Epithelial cell of esophagus (primary cell): ENCODE measurements around the gene KSR1.

Source experiments
- DNase-seq: peaks from one replicate; pipeline ENCODE4 v3.0.0; 2010; ENCODE audit warnings: low read depth
- H3K4me3 ChIP-seq: 2 replicates; pipeline ENCODE4 v1.5.1; 2011; ENCODE audit warnings: mild to moderate bottlenecking, low read length, control low read depth
- CTCF ChIP-seq: IDR thresholded peaks from 2 replicates; pipeline ENCODE4 v1.5.1; 2011; ENCODE audit warnings: low read depth, mild to moderate bottlenecking, low read length, control low read depth, inconsistent platforms; ENCODE audit not compliant: insufficient read depth; ENCODE audit errors: missing control alignments

The KSR1 gene

DNA sequence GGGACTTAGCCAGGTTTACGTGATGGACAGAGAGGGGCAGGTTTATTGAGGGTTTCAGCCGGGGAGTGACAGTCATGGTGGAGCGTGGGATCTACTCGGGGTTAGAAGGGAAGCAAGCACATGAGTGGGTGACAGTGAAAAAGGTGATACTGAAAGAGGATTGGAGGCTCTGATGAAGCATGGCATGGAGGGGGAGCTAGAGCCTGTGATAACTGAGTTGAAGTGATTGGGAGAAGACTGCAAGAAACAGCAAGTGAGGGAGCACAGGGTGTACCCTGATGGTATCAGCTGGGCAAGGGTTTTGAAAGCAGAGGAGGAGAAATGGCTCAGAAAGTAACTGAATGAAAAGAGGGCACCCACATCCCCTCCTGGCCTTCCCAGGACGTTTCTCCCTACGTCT lies 6.7 kb upstream of the KSR1 start:
- TF ChIP-seq CTCF, result no peak
- no peak for DNase-seq
- H3K4me3 ChIP-seq, result no peak overlapping the region

DNA sequence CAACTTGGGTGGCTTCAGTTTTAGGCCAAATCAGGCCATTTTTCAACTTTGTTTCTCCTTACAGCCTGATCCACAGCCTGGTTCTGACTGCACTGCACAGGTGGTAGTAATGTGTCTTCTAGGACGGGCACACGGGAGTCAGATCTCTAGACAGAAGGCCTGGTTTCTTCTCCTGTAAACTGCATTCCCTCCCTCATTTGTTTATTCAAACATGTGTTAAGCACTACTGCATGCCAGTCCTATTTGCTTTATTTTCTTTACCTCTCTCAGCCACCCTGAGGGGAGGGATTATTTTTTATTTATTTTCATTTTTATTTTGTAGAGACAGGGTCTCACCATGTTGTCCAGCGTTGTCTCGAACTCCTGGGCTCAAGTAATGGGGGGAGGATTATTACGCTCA lies 6.3 kb upstream of the KSR1 start:
- H3K4me3 ChIP-seq, result no peak overlapping the region
- no peak for TF ChIP-seq CTCF
- DNase-seq, result no peak

- H3K4me3 ChIP-seq, result no peak overlapping the region
- TF ChIP-seq CTCF, result no peak
- no peak for DNase-seq
Measured at GRCh38 chr17:27450416-27450815, 5.8 kb upstream of the KSR1 start.

- no peak overlapping the region for H3K4me3 ChIP-seq
- DNase-seq, result no peak
Measured at GRCh38 chr17:27451906-27452305, 4.3 kb upstream of the KSR1 start.

GRCh38 chr17:27452828-27453227 lies 3.4 kb upstream of the KSR1 start:
- TF ChIP-seq CTCF, result no peak
- no peak for DNase-seq
- H3K4me3 ChIP-seq, result no peak overlapping the region

More at GRCh38 chr17:27451906-27452305, 4.3 kb upstream of the KSR1 start:
- TF ChIP-seq CTCF, result no peak

GRCh38 chr17:27453471-27453870 lies 2.8 kb upstream of the KSR1 start:
- H3K4me3 ChIP-seq, result no peak overlapping the region
- TF ChIP-seq CTCF, result no peak
- no peak for DNase-seq

DNA sequence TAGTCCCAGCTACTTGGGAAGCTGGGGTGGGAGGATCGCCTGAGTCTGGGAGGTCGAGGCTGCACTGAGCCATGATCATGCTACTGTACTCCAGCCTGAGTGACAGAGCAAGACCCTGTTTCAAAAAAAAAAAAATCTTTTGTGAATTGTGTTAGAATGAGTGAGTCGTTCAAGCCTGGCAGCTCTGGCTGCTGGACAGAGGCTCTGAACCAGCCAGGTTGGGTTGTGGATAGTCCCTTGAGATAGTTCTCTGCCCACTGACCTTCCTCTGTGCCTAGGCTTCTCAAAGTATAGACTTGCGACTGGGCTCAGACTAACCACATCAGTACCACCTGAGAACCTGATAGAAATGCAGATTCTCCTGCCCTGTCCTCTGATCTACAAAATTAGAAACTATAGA lies 2.2 kb upstream of the KSR1 start:
- TF ChIP-seq CTCF, result no peak
- H3K4me3 ChIP-seq, result no peak overlapping the region
- DNase-seq, result no peak
